NCI-H2081 treated with DMSO at 0.1 percent for 48 hours (cell line): ENCODE results near the gene PGM1.

Experiments
- DNase-seq: peaks from one replicate; lab custom pipeline; 2025; lab: John Stamatoyannopoulos, UW

The PGM1 gene

GRCh38 chr1:63665824-63666223 lies 72.6 kb downstream of the PGM1 start:
- DNase-seq = no peak

DNA sequence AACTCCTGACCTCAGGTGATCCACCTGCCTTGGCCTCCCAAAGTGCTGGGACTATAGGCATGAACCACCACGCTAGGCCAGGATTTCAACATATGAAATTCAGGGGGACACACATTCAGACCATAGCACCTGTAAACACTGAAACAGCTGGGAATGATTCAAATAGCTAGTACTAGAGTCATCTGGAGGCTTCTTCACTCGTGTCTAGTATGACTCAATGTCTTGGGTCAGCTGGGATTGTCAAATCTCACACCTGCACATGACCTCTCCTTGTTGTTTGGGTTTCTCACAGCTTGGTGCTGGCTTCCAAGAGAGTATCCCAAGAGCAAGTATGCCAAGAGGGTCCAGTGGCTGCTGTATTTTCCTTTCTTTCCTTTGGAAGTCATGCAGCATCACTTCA lies 75.1 kb downstream of the PGM1 start:
- no peak for DNase-seq

DNA sequence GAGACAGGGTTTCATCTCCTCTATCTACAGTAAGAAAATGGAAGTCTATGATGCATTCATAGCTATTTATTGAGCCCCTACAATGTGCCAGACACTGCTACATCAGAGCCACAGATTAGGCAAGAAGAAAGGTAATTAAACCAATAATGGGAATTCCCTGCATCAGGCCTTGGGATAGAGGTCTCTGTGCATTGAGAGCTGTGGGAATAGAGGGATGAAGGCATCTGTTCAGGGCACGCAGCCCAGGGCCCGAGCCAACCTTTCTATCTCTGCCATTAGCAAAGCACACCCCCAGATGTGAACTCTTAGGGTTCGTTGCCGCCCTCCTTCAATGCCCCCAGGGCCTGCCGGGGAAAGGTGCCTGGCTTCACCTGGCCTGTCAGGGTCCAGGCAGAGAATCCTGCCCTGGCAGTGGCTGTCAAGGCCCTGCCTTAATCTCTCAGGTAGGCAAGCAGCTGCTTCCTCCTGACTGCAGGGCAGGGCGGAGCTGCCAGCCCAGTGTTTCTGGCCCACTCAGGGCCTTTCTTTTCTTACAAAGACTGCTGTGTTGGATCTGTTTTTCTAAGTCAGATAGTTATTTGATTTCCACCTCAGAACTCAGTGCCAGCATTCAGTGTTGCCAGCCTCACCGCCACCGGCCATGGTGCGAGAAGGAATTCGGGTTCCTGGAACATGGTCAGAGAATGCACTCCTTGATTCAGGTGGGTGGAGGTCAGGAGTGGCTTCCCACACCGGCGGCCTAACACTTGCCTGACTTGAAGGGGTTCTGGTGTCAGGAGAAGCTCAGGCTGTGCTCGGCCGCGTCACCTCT lies 76.1 kb downstream of the PGM1 start:
- DNase-seq = no peak

GRCh38 chr1:63670164-63670563 lies 77.0 kb downstream of the PGM1 start:
- DNase-seq = no peak

- DNase-seq = no peak
These were observed 78.3 kb downstream of the PGM1 start for GRCh38 chr1:63671514-63671913.

- no peak for DNase-seq
These were observed 81.1 kb downstream of the PGM1 start for GRCh38 chr1:63674238-63674864.

DNA sequence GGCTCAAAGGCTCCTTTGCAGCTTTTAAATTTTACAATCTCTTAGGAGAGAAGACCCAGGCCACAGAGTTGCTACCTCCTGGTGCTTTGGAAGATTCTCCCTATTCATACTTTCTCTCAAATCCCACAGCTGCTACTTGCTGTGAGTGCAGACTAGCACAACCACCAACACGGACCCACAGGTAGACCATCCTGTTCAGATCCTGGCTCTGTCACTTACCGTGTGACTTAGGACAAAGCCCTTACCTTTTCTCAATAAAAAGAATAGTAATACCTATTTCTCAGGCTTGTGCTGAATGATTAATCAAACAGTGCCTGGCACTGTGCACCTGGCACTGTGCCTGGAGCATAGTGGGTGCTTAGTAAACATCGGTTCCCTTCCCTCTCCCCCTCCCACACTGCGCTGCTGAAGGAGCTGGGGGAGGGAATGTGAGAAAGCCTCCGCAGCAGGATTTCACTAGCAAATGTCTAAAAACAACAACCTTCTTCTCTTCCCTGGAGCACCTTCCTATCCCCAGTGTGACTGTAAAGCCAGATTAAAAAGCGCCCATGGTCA lies 81.7 kb downstream of the PGM1 start:
- DNase-seq = no peak

GRCh38 chr1:63675420-63675931 lies 82.3 kb downstream of the PGM1 start:
- no peak for DNase-seq

GRCh38 chr1:63677497-63677896 lies 84.3 kb downstream of the PGM1 start:
- no peak for DNase-seq

DNA sequence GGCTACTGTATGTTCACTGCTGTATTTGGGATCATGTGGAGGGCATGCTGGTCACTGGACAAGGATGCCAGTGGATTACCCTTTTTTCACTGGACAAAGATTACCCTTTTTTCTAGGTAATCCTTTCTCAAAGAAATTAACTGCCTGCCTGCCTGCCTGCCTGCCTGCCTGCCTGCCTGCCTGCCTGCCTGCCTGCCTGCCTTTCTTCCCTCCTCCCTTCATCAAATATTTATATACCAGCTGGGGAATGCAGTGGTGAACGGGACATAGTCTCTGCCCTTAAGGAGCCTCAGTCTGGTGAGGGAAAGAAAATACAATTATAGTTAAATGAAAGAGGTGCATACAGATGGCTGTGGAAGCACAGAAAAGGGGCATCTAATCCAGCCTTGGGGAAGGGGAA lies 85.0 kb downstream of the PGM1 start:
- no peak for DNase-seq

DNA sequence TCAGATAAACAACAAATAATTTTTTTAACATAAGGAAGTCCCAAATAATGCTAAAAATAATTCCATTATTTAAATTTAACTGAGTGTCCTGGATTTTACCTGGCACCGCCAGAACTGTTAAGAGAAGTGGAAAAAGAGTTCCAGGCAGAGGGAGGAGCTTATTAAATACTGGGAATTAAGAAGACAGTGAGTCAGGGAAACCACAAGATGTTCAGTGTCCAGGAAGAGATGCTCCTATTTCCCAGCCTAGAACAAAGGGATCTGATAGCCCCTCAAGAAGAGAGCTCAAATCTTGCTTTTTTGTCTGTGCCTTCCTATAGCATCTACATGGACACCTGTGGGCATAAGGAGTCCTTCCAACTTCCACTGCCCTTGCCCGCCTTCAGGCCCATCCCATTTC lies 85.9 kb downstream of the PGM1 start:
- DNase-seq = no peak

- DNase-seq = no peak
These were observed 86.4 kb downstream of the PGM1 start for GRCh38 chr1:63679589-63679988.

- DNase-seq = no peak
These were observed 89.7 kb downstream of the PGM1 start for GRCh38 chr1:63682936-63683335.

DNA sequence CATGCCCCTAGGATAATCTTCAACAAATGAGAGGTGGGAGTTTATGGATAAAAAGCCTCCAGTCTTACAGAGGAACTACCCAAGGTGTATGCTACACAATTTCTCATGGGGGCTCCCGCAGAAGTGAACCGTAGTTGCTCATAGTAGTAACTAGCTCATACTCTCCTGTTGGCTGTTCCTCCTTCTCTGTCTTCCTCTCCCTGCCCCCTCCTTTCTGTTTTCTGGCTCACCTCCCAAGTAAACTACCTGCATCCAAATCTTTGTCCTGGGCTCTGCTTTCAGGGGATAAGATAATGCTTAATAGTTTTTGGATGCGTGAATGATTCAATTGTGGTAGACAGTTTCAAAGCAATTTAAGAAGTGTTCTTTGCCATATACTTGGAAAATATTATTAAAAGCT lies 90.5 kb downstream of the PGM1 start:
- DNase-seq = no peak

DNA sequence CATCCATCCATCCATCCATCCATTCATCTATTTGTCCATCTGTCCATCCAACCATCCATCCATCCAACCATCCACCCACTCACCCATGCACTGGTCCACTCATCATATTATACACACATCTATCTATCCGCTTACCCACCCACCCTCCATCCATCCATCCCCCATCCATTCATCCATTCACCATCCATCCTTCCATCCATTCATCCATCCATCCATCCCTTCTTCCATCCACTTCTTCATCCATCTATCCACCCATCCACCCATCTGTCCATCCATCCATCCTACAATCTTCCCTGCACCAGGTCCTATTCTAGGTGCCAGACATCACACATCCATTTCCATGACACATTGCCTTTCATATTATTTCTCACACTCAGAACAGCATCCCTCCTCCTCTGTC lies 93.5 kb downstream of the PGM1 start:
- no peak for DNase-seq

- DNase-seq = no peak
These were observed 95.2 kb downstream of the PGM1 start for GRCh38 chr1:63688302-63688890.

GRCh38 chr1:63690966-63691700 lies 97.9 kb downstream of the PGM1 start:
- no peak for DNase-seq

- peak; percentile 49 for DNase-seq
These were observed 98.7 kb downstream of the PGM1 start for GRCh38 chr1:63691701-63692425.

DNA sequence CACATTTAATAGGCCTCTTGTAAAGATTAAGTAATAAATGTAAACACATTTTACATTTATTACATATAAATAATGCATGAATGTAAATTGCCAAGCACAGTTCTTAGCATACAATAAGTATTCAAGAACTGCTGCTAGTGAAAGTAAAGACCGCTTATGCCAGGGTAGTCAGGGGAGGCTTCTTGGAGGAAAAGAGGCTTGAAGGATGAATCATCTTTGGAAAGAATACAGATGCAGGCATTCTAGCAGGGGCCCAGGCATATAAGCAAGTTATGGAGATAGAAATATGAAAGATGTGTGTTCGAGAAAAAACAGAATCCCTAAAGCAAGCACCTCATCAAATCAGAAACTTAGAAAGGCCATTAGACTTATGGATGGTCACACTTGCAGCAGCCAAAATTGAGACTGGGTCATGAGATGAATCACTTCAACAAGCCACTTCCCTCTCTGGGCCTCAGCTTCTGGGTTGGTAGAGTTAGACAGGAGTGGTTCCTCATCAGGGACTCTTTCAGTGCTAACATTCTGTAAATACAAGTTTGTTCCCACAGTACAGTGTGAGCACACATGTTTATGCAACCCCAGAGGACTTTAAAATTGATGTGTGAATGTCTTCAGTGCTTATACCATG lies 100.8 kb downstream of the PGM1 start:
- no peak for DNase-seq

DNA sequence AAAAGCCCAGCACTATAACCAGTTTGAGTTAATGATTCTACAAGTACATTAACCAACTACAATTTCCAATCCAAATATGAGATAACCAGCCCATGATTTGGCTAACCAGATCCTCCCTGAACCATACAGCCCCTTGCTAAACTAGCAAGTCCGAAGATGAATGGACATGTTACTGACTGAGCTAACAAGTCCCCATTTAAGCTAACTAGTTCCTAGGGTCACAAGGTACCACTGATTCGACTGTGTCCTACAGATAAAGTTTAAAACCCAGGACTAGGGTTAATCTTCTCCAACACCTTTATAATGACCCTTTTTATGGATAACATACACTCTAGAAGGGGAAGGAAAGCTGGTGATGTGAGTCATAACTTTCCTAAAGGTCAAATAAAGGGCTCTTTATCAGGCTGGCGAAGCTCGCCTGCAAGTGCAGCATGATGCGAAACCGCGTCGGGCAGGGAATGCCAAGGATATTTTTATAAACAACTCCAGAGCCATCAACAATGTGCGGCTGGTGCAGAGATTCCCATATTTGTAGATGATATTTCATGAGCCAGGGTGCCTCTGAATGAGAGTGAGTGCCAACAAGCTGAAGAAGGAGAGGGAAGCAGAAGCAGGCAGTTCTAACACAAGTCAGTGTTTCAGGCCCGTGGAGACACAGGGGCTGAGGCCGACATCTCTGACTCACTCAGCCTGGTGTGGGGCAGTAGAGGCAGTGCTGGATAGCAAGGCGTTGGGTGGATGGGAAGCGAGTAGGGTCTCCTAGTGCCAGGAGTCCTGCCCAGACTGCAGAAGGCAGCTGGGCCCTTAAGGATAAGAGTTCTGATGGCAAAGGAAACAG lies 105.0 kb downstream of the PGM1 start:
- DNase-seq = no peak
